Cardiac fibroblast (primary cell): ENCODE data around the gene PI4KB.

Experiments
- DNase-seq, 2 donors: peaks; one replicate each; pipeline versions ENCODE4 v3.0.0 to v3.0.0-alpha.2; 2010; ENCODE audit warnings: low read depth in 2 of 2
- H3K4me3 ChIP-seq, 2 donors: replicated peaks in 1 of 2; 1 replicate in 1 of 2; 2 replicates in 1 of 2; pipeline ENCODE4 v1.5.1; 2011; ENCODE audit warnings: low read depth in 2 of 2, low read length in 2 of 2, mild to moderate bottlenecking in 2 of 2, moderate library complexity in 1 of 2
- TF ChIP-seq, protein P1 (sequence below): IDR thresholded peaks from one replicate; pipeline ENCODE4 v1.5.1; 2011; ENCODE audit warnings: low read depth, mild to moderate bottlenecking, low read length, inconsistent platforms

The PI4KB gene

DNA sequence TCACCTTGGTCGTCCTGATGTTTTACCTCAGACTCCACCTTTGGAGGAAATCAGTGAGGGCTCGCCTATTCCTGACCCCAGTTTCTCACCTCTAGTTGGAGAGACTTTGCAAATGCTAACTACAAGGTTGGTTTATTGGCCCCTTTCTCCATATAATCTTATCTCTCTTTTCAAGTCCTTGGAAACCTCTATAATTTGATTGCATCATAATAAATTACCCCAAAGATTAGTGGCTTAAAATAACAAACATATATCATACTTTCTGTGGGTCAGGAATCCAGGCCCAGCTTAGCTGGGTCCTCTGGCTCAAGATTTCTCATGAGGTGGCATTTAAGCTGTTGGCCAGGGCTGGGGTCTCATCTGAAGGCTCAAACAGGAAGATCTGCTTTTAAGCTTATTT, 84.8 kb downstream of the PI4KB start:
- H3K4me3 ChIP-seq = no peak overlapping the region
- DNase-seq = no peak
- TF ChIP-seq, protein P1, sequence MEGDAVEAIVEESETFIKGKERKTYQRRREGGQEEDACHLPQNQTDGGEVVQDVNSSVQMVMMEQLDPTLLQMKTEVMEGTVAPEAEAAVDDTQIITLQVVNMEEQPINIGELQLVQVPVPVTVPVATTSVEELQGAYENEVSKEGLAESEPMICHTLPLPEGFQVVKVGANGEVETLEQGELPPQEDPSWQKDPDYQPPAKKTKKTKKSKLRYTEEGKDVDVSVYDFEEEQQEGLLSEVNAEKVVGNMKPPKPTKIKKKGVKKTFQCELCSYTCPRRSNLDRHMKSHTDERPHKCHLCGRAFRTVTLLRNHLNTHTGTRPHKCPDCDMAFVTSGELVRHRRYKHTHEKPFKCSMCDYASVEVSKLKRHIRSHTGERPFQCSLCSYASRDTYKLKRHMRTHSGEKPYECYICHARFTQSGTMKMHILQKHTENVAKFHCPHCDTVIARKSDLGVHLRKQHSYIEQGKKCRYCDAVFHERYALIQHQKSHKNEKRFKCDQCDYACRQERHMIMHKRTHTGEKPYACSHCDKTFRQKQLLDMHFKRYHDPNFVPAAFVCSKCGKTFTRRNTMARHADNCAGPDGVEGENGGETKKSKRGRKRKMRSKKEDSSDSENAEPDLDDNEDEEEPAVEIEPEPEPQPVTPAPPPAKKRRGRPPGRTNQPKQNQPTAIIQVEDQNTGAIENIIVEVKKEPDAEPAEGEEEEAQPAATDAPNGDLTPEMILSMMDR = no peak
